Prostate gland (tissue), 2 donors: ENCODE measurements around the gene RBM20. TPM values are rescaled to one million over a fixed set of nuclear protein-coding genes. Genes with fewer than 3 reads are reported as not detected.

Experiments
- DNase-seq: peaks from one replicate; pipeline ENCODE4 v3.0.0-alpha.2; 2019; ENCODE audit warnings: low spot score
- H3K27ac ChIP-seq, 2 donors: fragments of 200-600 bp; sonication (generic); 2 replicates each; pipeline ENCODE4 v1.5.1; 2017 to 2019
- H3K27me3 ChIP-seq: fragments of 200-600 bp; sonication (generic); replicated peaks from 2 replicates; pipeline ENCODE4 v1.5.1; 2019; ENCODE audit not compliant: insufficient read depth
- H3K36me3 ChIP-seq, 2 donors: fragments of 200-600 bp; sonication (generic); 1 replicate in 1 of 2; 2 replicates in 1 of 2; pipeline versions ENCODE4 v1.5.1 to v1.8.1; 2017 to 2019
- H3K4me1 ChIP-seq: fragments of 200-600 bp; sonication (generic); replicated peaks from 2 replicates; pipeline ENCODE4 v1.5.1; 2019
- H3K4me3 ChIP-seq, 2 donors: fragments of 200-600 bp; sonication (generic); 2 replicates each; pipeline ENCODE4 v1.5.1; 2017 to 2019
- H3K9me3 ChIP-seq: fragments of 200-600 bp; sonication (generic); 2 replicates; pipeline ENCODE4 v1.5.1; 2017
- POLR2A ChIP-seq: fragments of 450-650 bp; IDR thresholded peaks from one replicate; pipeline ENCODE4 v1.6.1; 2016; ENCODE audit warnings: antibody characterized with exemption, mild to moderate bottlenecking
- POLR2AphosphoS5 ChIP-seq: sonication (generic); formaldehyde crosslinking; IDR thresholded peaks from one replicate; pipeline ENCODE4 v1.6.1; 2017; ENCODE audit warnings: antibody characterized with exemption
- WGBS: methylation state at CpG from one replicate; pipeline ENCODE4 v1.1.5; 2018; 5-methylcytosine and 5-hydroxymethylcytosine counted together
- intact Hi-C: fragments of 100-400 bp; cut with DNase I; formaldehyde crosslinking; loops from one replicate; pipeline ENCODE4 v1.14.2; 2022
- total RNA-seq, 2 donors: library from RNA; depleted of rRNA; stranded (reverse); fragments of >200 nt; gene quantifications; one replicate each; pipeline ENCODE4 v1.1.0, GENCODE V29; 2016
- TF ChIP-seq, protein P1 (sequence below), 4 experiments: fragments of 200-600 bp in 2 of 4; fragments of 450-650 bp in 2 of 4; sonication (generic) in 2 of 4; IDR thresholded peaks; 1 replicate in 3 of 4; 2 replicates in 1 of 4; pipeline ENCODE4 v1.5.1; 2016 to 2019; ENCODE audit warnings: antibody characterized with exemption in 4 of 4, mild to moderate bottlenecking in 2 of 4, moderate library complexity in 2 of 4

RBM20 gene
- total RNA-seq, 2 donors from 2014 or later, result 0.41 to 2.8 TPM

DNA sequence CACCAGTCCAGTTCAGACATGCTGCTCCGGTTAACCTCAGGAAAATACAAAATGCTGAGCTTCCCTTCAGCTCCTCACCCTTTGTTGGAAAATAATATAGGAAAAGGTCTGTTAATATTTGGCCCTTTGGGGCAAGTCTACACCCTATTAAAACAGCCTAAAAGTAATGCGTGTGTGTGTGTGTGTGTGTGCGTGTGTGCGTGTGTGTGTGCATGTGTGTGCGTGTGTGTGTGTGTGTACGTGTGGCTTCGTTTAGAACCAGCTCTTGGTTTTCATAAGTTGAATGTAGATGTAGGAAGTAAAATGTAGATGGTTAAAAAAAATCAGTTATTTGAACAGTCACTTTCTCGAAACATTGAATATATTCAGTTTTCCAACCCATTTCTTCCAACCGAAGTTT, 166.5 kb downstream of the RBM20 start:
- intact Hi-C loops, result no loop called here
- DNase-seq, result no peak
- no peak for TF ChIP-seq POLR2AphosphoS5
- TF ChIP-seq, protein P1, sequence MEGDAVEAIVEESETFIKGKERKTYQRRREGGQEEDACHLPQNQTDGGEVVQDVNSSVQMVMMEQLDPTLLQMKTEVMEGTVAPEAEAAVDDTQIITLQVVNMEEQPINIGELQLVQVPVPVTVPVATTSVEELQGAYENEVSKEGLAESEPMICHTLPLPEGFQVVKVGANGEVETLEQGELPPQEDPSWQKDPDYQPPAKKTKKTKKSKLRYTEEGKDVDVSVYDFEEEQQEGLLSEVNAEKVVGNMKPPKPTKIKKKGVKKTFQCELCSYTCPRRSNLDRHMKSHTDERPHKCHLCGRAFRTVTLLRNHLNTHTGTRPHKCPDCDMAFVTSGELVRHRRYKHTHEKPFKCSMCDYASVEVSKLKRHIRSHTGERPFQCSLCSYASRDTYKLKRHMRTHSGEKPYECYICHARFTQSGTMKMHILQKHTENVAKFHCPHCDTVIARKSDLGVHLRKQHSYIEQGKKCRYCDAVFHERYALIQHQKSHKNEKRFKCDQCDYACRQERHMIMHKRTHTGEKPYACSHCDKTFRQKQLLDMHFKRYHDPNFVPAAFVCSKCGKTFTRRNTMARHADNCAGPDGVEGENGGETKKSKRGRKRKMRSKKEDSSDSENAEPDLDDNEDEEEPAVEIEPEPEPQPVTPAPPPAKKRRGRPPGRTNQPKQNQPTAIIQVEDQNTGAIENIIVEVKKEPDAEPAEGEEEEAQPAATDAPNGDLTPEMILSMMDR (IDR thresholded peaks at IDR 0.05), result no peak
- TF ChIP-seq POLR2A, result no peak
- 94% methylated on average over 9 of the region's 9 CpGs for WGBS
- Histone ChIP-seq H3K27ac (no peak overlapping the region), H3K36me3 (no peaks in the 10 kb centered on the region), H3K9me3 (no peaks in the 10 kb centered on the region), H3K4me3 (no peak overlapping the region), H3K27me3 (no peaks in the 10 kb centered on the region), H3K4me1 (no peaks in the 10 kb centered on the region)

DNA sequence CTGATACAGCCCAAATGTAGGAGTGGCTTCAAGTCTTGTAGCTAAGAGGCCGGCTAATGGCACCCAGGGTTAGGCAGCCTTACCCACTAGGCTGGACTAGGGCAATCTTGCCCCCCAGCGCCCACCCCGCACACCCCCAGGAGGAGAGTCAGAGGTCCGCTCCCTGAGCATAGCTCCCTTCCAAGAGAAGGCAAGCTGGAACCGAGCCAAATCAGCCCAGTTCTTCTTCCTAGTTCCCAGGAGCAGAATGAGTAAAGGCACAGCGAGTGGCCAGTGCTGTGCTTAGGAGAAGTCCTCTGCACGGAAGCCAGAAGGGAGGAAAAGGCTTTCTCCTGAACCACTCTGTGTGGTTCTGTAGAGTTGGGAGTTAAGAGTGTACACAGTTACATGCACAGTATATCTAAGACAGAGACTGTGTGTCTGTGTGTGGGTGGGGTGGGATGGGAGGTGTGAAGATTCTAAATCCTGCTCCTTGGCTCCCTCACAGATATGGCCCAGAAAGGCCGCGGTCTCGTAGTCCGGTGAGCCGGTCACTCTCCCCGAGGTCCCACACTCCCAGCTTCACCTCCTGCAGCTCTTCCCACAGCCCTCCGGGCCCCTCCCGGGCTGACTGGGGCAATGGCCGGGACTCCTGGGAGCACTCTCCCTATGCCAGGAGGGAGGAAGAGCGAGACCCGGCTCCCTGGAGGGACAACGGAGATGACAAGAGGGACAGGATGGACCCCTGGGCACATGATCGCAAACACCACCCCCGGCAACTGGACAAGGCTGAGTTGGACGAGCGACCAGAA, 167.8 kb downstream of the RBM20 start:
- no peaks in the 10 kb centered on the region for H3K9me3 ChIP-seq
- no peak for DNase-seq
- no peaks in the 10 kb centered on the region for H3K4me1 ChIP-seq
- WGBS, result 92% methylated on average over 23 of the region's 23 CpGs
- H3K27me3 ChIP-seq, result no peaks in the 10 kb centered on the region
- intact Hi-C loops, result no loop called here
- H3K4me3 ChIP-seq, result no peak overlapping the region
- TF ChIP-seq POLR2AphosphoS5 (no peak), POLR2A (no peak)
- TF ChIP-seq, protein P1 (IDR thresholded peaks at IDR 0.05), result no peak
- no peaks in the 10 kb centered on the region for H3K36me3 ChIP-seq
- no peak overlapping the region for H3K27ac ChIP-seq

DNA sequence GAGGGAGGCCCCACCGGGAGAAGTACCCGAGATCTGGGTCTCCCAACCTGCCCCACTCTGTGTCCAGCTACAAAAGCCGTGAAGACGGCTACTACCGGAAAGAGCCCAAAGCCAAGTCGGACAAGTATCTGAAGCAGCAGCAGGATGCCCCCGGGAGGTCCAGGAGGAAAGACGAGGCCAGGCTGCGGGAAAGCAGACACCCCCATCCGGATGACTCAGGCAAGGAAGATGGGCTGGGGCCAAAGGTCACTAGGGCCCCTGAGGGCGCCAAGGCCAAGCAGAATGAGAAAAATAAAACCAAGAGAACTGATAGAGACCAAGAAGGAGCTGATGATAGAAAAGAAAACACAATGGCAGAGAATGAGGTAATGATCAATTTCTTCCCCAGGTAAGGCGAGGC, 168.4 kb downstream of the RBM20 start:
- Histone ChIP-seq H3K27ac (no peak overlapping the region), H3K9me3 (no peaks in the 10 kb centered on the region), H3K4me1 (no peaks in the 10 kb centered on the region), H3K4me3 (no peak overlapping the region), H3K27me3 (no peaks in the 10 kb centered on the region), H3K36me3 (no peaks in the 10 kb centered on the region)
- intact Hi-C loops, result no loop called here
- TF ChIP-seq, protein P1 (IDR thresholded peaks at IDR 0.05), result no peak
- TF ChIP-seq POLR2A (no peak), POLR2AphosphoS5 (no peak)
- 90% methylated on average over 12 of the region's 12 CpGs for WGBS
- DNase-seq, result no peak

DNA sequence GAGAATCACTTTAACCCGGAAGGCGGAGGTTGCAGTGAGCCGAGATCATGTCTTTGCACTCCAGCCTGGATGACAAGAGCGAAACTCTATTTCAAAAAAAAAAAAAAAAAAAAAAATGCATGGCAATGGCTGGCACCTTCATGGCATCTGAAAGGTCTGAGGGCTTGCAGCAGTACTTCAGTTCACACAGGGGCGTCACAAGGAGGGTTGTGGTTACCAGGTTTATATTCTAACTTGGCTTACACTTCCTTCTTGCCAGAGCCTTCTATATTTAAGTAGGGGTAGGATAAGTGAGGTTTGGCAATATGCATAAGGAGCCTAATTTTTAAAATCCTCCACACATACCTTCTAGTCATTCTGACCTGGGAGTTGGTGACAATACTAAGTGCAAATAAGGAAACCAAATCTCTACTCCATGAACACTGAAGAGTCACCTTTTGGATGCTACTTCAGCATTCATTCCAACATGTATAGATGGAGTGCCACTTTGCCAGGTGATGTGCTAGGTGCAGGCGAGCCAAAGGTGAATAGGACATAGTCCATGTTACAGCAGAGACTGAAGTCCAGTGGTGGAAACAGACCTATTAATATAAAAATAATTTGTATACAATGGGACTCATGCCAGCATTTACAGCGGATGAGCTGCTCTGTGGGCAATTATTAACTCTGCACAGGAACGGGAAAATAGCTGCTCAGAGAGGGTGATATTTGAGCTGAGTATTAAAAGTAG, 169.8 kb downstream of the RBM20 start:
- Histone ChIP-seq H3K4me3 (no peak overlapping the region), H3K27ac (no peak overlapping the region), H3K9me3 (no peaks in the 10 kb centered on the region), H3K27me3 (no peaks in the 10 kb centered on the region), H3K36me3 (no peaks in the 10 kb centered on the region), H3K4me1 (peaks cover 4% of the 10 kb centered on the region)
- TF ChIP-seq, protein P1 (IDR thresholded peaks at IDR 0.05), result no peak
- TF ChIP-seq POLR2A, result no peak
- no peak for TF ChIP-seq POLR2AphosphoS5
- DNase-seq, result no peak
- 85% methylated on average over 8 of the region's 8 CpGs for WGBS
- intact Hi-C loops, result no loop called here
